Measurements from ENCODE around the gene KIF1A.

Gene KIF1A

GRCh38 chr2:240723851-240724250 lies 96.2 kb downstream of the KIF1A start:
- no peak for DNase-seq (ENCODE audit: low spot score)
- TF ChIP-seq CTCF (conservative IDR thresholded peaks at IDR 0.05; ENCODE audit: low read depth) = no peak
- ChIA-PET CTCF (interaction anchor here (0.5 kb wide), 1 partner anchor 37 kb away, joined by 4 read pairs; no protein-coding TSS in a partner anchor), POLR2A (ENCODE audit: low non-redundant PET) (no interaction called here)
- no peak overlapping the region for H3K27ac ChIP-seq

GRCh38 chr2:240722796-240723735 lies 97.0 kb downstream of the KIF1A start:
- ChIA-PET CTCF (no interaction called here), POLR2A (ENCODE audit: low non-redundant PET) (no interaction called here)
- no peak for TF ChIP-seq CTCF (conservative IDR thresholded peaks at IDR 0.05; ENCODE audit: low read depth)
- H3K27ac ChIP-seq = no peak overlapping the region
- no peak for DNase-seq (ENCODE audit: low spot score)

- POLR2A ChIA-PET (ENCODE audit: low non-redundant PET) = no interaction called here
- H3K27ac ChIP-seq = no peak overlapping the region
- TF ChIP-seq CTCF (conservative IDR thresholded peaks at IDR 0.05; ENCODE audit: low read depth) = no peak
- CTCF ChIA-PET = no interaction called here
- DNase-seq (ENCODE audit: low spot score) = no peak
Observed at GRCh38 chr2:240722376-240722775, 97.6 kb downstream of the KIF1A start.

- CTCF ChIA-PET = interaction anchor here (0.5 kb wide), 1 partner anchor 12 kb away, joined by 3 read pairs; no protein-coding TSS in a partner anchor
Observed at GRCh38 chr2:240721596-240722180, 98.3 kb downstream of the KIF1A start.

GRCh38 chr2:240720686-240721595 lies 99.1 kb downstream of the KIF1A start:
- DNase-seq (ENCODE audit: low spot score) = no peak
- POLR2A ChIA-PET (ENCODE audit: low non-redundant PET) = no interaction called here
- CTCF ChIA-PET = interaction anchor here (0.6 to 0.7 kb wide), 2 partner anchors 156 to 199 kb away, joined by 3 read pairs; no protein-coding TSS in a partner anchor
- no peak for TF ChIP-seq CTCF (conservative IDR thresholded peaks at IDR 0.05; ENCODE audit: low read depth)
- no peak overlapping the region for H3K27ac ChIP-seq

More at GRCh38 chr2:240721596-240722180, 98.3 kb downstream of the KIF1A start:
- DNase-seq (ENCODE audit: low spot score) = no peak
- no peak for TF ChIP-seq CTCF (conservative IDR thresholded peaks at IDR 0.05; ENCODE audit: low read depth)
- no peak overlapping the region for H3K27ac ChIP-seq
- POLR2A ChIA-PET (ENCODE audit: low non-redundant PET) = no interaction called here
